GM23338 (cell line): ENCODE data around the gene DHRSX. TPM values are rescaled to one million over a fixed set of nuclear protein-coding genes. Genes with fewer than 3 reads are reported as not detected.
A peak's percentile ranks its signal among the peaks of the same experiment; 100 is the strongest.

ENCODE experiments used
- ATAC-seq: fragments of 200-7000 bp; cut with Tn5 transposase; 3 replicates; pipeline ENCODE4 v1.9.1; 2020
- DNase-seq: peaks from one replicate; pipeline ENCODE4 v3.0.0-alpha.2; 2015; ENCODE audit warnings: low spot score
- H2AFZ ChIP-seq: fragments of 200-600 bp; sonication (generic); 2 replicates; pipeline ENCODE4 v1.8.0; 2016; ENCODE audit warnings: antibody characterized with exemption, mild to moderate bottlenecking, moderate library complexity
- H3F3A ChIP-seq: fragments of 200-600 bp; sonication (generic); replicated peaks from 2 replicates; pipeline ENCODE4 v1.8.0; 2017; ENCODE audit warnings: antibody characterized with exemption, mixed run types, low read depth
- H3K27ac ChIP-seq: fragments of 200-600 bp; sonication (generic); 2 replicates; pipeline ENCODE4 v1.6.1; 2016; ENCODE audit warnings: low read depth
- H3K27me3 ChIP-seq: fragments of 200-600 bp; sonication (generic); 2 replicates; pipeline ENCODE4 v1.8.0; 2016; ENCODE audit warnings: mild to moderate bottlenecking, mixed run types, moderate library complexity; ENCODE audit not compliant: insufficient read depth
- H3K36me3 ChIP-seq: fragments of 200-600 bp; sonication (generic); 2 replicates; pipeline ENCODE4 v1.8.0; 2016; ENCODE audit warnings: mild to moderate bottlenecking; ENCODE audit not compliant: insufficient read depth
- H3K4me1 ChIP-seq: fragments of 200-600 bp; sonication (generic); 2 replicates; pipeline ENCODE4 v1.8.0; 2016; ENCODE audit warnings: mild to moderate bottlenecking, moderate library complexity; ENCODE audit not compliant: insufficient read depth
- H3K4me2 ChIP-seq: fragments of 200-600 bp; sonication (generic); 2 replicates; pipeline ENCODE4 v1.7.1; 2017; ENCODE audit warnings: mixed run types
- H3K4me3 ChIP-seq: fragments of 200-600 bp; sonication (generic); 2 replicates; pipeline ENCODE4 v1.6.1; 2016; ENCODE audit warnings: mixed run types
- H3K79me2 ChIP-seq: fragments of 200-600 bp; sonication (generic); replicated peaks from 2 replicates; pipeline ENCODE4 v1.8.0; 2017; ENCODE audit warnings: mild to moderate bottlenecking; ENCODE audit not compliant: insufficient read depth
- H3K9me2 ChIP-seq: fragments of 200-600 bp; sonication (generic); 2 replicates; pipeline ENCODE4 v1.8.0; 2017; ENCODE audit not compliant: insufficient read depth
- H4K20me1 ChIP-seq: fragments of 200-600 bp; sonication (generic); replicated peaks from 2 replicates; pipeline ENCODE4 v1.8.0; 2017; ENCODE audit warnings: mild to moderate bottlenecking; ENCODE audit not compliant: insufficient read depth
- H3K27ac Mint-ChIP-seq: 2 replicates; pipeline ENCODE4 v1.8.0; 2020; ENCODE audit warnings: inconsistent platforms, mild to moderate bottlenecking, moderate library complexity, mixed read lengths
- H3K27me3 Mint-ChIP-seq: 3 replicates; pipeline ENCODE4 v1.8.0; 2022; ENCODE audit warnings: low read depth, mild to moderate bottlenecking, moderate library complexity, mixed read lengths, inconsistent platforms; ENCODE audit not compliant: insufficient read depth, poor library complexity
- H3K36me3 Mint-ChIP-seq: 3 replicates; pipeline ENCODE4 v1.8.0; 2021; ENCODE audit warnings: low read depth, mild to moderate bottlenecking, inconsistent platforms, moderate library complexity, mixed read lengths
- H3K4me1 Mint-ChIP-seq: 3 replicates; pipeline ENCODE4 v1.8.0; 2020; ENCODE audit warnings: mild to moderate bottlenecking, inconsistent platforms, mixed read lengths
- H3K4me3 Mint-ChIP-seq: 3 replicates; pipeline ENCODE4 v1.8.0; 2021; ENCODE audit warnings: moderate library complexity, mild to moderate bottlenecking, inconsistent platforms, mixed read lengths
- H3K9me3 Mint-ChIP-seq: 3 replicates; pipeline ENCODE4 v1.8.0; 2020; ENCODE audit warnings: moderate library complexity, mild to moderate bottlenecking, inconsistent platforms, mixed read lengths
- CREB1 ChIP-seq: fragments of 250-450 bp; sonication (Bioruptor Pico); IDR thresholded peaks from 2 replicates; pipeline ENCODE4 v1.5.0; 2020; ENCODE audit warnings: low read depth, mild to moderate bottlenecking, moderate library complexity
- EZH2 ChIP-seq: fragments of 200-600 bp; sonication (generic); IDR thresholded peaks from one replicate; pipeline ENCODE4 v1.8.0; 2017; ENCODE audit warnings: antibody characterized with exemption, mild to moderate bottlenecking, low read depth; ENCODE audit not compliant: unreplicated experiment
- EZH2phosphoT487 ChIP-seq: fragments of 200-600 bp; sonication (generic); IDR thresholded peaks from one replicate; pipeline ENCODE4 v1.8.1; 2018; ENCODE audit warnings: antibody characterized with exemption; ENCODE audit not compliant: unreplicated experiment
- JUNB ChIP-seq: IDR thresholded peaks from one replicate; pipeline ENCODE4 v1.6.1; 2016; ENCODE audit warnings: antibody characterized with exemption; ENCODE audit not compliant: unreplicated experiment
- POLR2AphosphoS5 ChIP-seq: IDR thresholded peaks from 2 replicates; pipeline ENCODE4 v1.6.1; 2016; ENCODE audit warnings: antibody characterized with exemption, low read depth
- STAT1 ChIP-seq: IDR thresholded peaks from one replicate; pipeline ENCODE4 v1.6.1; 2016; ENCODE audit warnings: antibody characterized with exemption; ENCODE audit not compliant: unreplicated experiment
- ZNF114 ChIP-seq: fragments of 250-450 bp; sonication (Bioruptor Pico); IDR thresholded peaks from 2 replicates; pipeline ENCODE4 v1.5.0; 2020; ENCODE audit warnings: mild to moderate bottlenecking, moderate library complexity
- ZNF331 ChIP-seq: fragments of 250-450 bp; sonication (Bioruptor Pico); IDR thresholded peaks from 2 replicates; pipeline ENCODE4 v1.5.0; 2020; ENCODE audit warnings: low read depth, mild to moderate bottlenecking, moderate library complexity
- polyA plus RNA-seq: library from polyadenylated mRNA; unstranded; fragments of >200 nt; fragmentation: Nextera tagmentation; extraction: Ambion mirVana; gene quantifications from 2 replicates; pipeline ENCODE4 v1.2.1, GENCODE V29; 2016
- total RNA-seq: library from RNA; depleted of rRNA; stranded (reverse); fragments of >200 nt; shearing (Covaris generic); gene quantifications from 2 replicates; pipeline ENCODE4 v1.2.3, GENCODE V29; 2014
- TF ChIP-seq, protein P1 (sequence below): IDR thresholded peaks from one replicate; pipeline ENCODE4 v1.6.1; 2018; ENCODE audit warnings: antibody characterized with exemption; ENCODE audit not compliant: unreplicated experiment
- TF ChIP-seq, protein P2 (sequence below): fragments of 250-450 bp; sonication (Bioruptor Pico); IDR thresholded peaks from 2 replicates; pipeline ENCODE4 v1.5.0; 2020; ENCODE audit warnings: mild to moderate bottlenecking, moderate library complexity

DHRSX gene
- total and polyA plus RNA-seq, 2 experiments from 2014 or later = 33.9 to 43.0 TPM

DNA sequence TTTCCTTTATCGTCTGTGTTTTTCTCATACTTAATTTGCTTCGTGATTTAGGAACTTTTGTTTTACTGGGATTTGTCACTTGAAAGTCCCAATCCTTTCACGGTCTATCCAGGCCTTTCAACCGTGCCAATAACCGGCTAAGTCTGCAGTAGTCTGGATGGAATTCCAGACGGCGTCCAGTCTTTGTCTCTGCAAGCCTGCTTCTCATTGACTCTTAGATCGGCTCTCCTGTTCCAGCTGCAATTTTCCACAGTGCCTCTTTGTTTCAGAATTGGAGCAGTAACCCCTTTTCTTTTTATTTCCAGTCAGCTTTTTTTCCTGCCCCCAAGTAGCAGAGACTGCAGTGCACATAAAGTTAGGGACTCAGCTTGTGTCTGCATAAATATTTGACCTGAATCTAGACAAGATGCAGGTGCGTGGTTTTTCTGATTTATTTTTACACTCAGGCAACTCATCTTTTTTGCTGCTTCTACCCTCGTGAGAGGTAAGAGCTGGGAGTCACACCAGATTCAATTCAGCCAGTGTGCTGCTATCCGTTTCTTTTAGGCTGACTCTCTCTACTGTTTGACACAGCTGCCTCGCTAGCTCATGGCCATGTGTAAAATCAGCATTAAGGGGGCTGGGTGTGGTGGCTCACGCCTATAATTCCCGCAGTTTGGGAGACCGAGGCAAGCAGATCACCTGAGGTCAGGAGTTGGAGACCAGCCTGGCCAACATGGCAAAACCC, 37.4 kb upstream of the DHRSX start (continued):
- TF ChIP-seq, protein P1, sequence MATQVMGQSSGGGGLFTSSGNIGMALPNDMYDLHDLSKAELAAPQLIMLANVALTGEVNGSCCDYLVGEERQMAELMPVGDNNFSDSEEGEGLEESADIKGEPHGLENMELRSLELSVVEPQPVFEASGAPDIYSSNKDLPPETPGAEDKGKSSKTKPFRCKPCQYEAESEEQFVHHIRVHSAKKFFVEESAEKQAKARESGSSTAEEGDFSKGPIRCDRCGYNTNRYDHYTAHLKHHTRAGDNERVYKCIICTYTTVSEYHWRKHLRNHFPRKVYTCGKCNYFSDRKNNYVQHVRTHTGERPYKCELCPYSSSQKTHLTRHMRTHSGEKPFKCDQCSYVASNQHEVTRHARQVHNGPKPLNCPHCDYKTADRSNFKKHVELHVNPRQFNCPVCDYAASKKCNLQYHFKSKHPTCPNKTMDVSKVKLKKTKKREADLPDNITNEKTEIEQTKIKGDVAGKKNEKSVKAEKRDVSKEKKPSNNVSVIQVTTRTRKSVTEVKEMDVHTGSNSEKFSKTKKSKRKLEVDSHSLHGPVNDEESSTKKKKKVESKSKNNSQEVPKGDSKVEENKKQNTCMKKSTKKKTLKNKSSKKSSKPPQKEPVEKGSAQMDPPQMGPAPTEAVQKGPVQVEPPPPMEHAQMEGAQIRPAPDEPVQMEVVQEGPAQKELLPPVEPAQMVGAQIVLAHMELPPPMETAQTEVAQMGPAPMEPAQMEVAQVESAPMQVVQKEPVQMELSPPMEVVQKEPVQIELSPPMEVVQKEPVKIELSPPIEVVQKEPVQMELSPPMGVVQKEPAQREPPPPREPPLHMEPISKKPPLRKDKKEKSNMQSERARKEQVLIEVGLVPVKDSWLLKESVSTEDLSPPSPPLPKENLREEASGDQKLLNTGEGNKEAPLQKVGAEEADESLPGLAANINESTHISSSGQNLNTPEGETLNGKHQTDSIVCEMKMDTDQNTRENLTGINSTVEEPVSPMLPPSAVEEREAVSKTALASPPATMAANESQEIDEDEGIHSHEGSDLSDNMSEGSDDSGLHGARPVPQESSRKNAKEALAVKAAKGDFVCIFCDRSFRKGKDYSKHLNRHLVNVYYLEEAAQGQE = no peak
- TF ChIP-seq JUNB (no peak), ZNF331 (CRISPR knock-in tag) (no peak), POLR2AphosphoS5 (no peak), CREB1 (CRISPR knock-in tag) (no peak), ZNF114 (CRISPR knock-in tag) (no peak), EZH2phosphoT487 (no peak), EZH2 (no peak)

DNA sequence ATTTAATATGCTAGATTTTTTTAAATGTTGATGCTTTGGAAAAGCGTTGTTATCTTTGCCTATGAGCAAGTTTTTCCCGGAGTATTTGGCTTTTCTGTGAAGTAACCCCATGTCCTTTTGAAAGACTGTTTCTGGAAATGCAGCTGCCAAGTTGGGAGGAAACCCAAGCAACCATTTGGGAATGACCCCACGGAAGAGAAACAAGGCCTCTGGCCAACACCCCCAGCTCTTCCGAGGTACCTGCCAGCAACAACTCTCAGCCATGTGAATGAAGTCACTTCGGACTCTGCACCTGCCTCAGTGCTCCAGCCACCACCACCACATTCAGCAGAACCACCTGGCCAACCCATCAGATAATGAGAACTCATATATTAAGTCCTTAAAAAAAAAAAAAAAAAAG, 36.2 kb upstream of the DHRSX start:
- H3K4me1 ChIP-seq = no peaks in the 10 kb centered on the region
- 0 out of 3 replicates have a peak, but pooled peaks cover under 1% of the 10 kb centered on the region for H3K36me3 Mint-ChIP-seq
- 0 out of 2 replicates have a peak overlapping the region, but pooled peaks have one; percentile 2 for H2AFZ ChIP-seq
- H3K36me3 ChIP-seq = no peaks in the 10 kb centered on the region
- H3K27ac ChIP-seq = no peak overlapping the region
- H3K9me2 ChIP-seq = 0 out of 2 replicates have a peak, but pooled peaks cover 6% of the 10 kb centered on the region
- H3K4me1 Mint-ChIP-seq = peaks cover 5% of the 10 kb centered on the region; the same call in 2 of the 3 replicates
- H3K9me3 Mint-ChIP-seq = peaks cover 1% of the 10 kb centered on the region; the same call in 2 of the 3 replicates
- no peak for ATAC-seq
- no peak overlapping the region for H3K4me2 ChIP-seq
- H3K4me3 Mint-ChIP-seq = no peak overlapping the region
- peak overlapping the region; percentile 50; the same call in 1 of the 2 replicates for H3K27ac Mint-ChIP-seq
- H4K20me1 ChIP-seq = no peaks in the 10 kb centered on the region
- H3F3A ChIP-seq = 0 out of 2 replicates have a peak, but pooled peaks cover 3% of the 10 kb centered on the region
- DNase-seq = no peak
- H3K27me3 ChIP-seq = no peaks in the 10 kb centered on the region
- peaks cover 2% of the 10 kb centered on the region for H3K27me3 Mint-ChIP-seq
- no peak overlapping the region for H3K4me3 ChIP-seq
- no peaks in the 10 kb centered on the region for H3K79me2 ChIP-seq
- TF ChIP-seq STAT1 (no peak), POLR2AphosphoS5 (no peak), EZH2 (no peak), CREB1 (CRISPR knock-in tag) (no peak)
- TF ChIP-seq, protein P1 = no peak
- TF ChIP-seq, protein P2, sequence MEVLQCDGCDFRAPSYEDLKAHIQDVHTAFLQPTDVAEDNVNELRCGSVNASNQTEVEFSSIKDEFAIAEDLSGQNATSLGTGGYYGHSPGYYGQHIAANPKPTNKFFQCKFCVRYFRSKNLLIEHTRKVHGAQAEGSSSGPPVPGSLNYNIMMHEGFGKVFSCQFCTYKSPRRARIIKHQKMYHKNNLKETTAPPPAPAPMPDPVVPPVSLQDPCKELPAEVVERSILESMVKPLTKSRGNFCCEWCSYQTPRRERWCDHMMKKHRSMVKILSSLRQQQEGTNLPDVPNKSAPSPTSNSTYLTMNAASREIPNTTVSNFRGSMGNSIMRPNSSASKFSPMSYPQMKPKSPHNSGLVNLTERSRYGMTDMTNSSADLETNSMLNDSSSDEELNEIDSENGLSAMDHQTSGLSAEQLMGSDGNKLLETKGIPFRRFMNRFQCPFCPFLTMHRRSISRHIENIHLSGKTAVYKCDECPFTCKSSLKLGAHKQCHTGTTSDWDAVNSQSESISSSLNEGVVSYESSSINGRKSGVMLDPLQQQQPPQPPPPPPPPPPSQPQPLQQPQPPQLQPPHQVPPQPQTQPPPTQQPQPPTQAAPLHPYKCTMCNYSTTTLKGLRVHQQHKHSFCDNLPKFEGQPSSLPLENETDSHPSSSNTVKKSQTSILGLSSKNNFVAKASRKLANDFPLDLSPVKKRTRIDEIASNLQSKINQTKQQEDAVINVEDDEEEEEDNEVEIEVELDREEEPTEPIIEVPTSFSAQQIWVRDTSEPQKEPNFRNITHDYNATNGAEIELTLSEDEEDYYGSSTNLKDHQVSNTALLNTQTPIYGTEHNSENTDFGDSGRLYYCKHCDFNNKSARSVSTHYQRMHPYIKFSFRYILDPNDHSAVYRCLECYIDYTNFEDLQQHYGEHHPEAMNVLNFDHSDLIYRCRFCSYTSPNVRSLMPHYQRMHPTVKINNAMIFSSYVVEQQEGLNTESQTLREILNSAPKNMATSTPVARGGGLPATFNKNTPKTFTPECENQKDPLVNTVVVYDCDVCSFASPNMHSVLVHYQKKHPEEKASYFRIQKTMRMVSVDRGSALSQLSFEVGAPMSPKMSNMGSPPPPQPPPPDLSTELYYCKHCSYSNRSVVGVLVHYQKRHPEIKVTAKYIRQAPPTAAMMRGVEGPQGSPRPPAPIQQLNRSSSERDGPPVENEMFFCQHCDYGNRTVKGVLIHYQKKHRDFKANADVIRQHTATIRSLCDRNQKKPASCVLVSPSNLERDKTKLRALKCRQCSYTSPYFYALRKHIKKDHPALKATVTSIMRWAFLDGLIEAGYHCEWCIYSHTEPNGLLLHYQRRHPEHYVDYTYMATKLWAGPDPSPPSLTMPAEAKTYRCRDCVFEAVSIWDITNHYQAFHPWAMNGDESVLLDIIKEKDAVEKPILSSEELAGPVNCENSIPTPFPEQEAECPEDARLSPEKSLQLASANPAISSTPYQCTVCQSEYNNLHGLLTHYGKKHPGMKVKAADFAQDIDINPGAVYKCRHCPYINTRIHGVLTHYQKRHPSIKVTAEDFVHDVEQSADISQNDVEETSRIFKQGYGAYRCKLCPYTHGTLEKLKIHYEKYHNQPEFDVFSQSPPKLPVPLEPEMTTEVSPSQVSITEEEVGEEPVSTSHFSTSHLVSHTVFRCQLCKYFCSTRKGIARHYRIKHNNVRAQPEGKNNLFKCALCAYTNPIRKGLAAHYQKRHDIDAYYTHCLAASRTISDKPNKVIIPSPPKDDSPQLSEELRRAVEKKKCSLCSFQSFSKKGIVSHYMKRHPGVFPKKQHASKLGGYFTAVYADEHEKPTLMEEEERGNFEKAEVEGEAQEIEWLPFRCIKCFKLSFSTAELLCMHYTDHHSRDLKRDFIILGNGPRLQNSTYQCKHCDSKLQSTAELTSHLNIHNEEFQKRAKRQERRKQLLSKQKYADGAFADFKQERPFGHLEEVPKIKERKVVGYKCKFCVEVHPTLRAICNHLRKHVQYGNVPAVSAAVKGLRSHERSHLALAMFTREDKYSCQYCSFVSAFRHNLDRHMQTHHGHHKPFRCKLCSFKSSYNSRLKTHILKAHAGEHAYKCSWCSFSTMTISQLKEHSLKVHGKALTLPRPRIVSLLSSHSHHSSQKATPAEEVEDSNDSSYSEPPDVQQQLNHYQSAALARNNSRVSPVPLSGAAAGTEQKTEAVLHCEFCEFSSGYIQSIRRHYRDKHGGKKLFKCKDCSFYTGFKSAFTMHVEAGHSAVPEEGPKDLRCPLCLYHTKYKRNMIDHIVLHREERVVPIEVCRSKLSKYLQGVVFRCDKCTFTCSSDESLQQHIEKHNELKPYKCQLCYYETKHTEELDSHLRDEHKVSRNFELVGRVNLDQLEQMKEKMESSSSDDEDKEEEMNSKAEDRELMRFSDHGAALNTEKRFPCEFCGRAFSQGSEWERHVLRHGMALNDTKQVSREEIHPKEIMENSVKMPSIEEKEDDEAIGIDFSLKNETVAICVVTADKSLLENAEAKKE (CRISPR knock-in tag) = no peak
